Tibial artery (tissue), 4 donors: Measurements from ENCODE around the gene SON.

Experiments
- DNase-seq, 2 donors: peaks; one replicate each; pipeline ENCODE4 v3.0.0-alpha.2; 2019
- H3K27ac ChIP-seq, 2 donors: fragments of 200-600 bp; sonication (generic) in 1 of 2; 1 replicate in 1 of 2; 2 replicates in 1 of 2; pipeline ENCODE4 v1.5.1; 2018 to 2019; ENCODE audit warnings: mild to moderate bottlenecking in 1 of 2
- H3K27me3 ChIP-seq, 2 donors: fragments of 200-600 bp; sonication (generic) in 1 of 2; one replicate each; pipeline versions ENCODE4 v1.5.1 to v1.6.0; 2016 to 2019
- H3K36me3 ChIP-seq, 3 donors: fragments of 200-600 bp; sonication (generic) in 2 of 3; one replicate each; pipeline ENCODE4 v1.5.1; 2016 to 2019; ENCODE audit warnings: mild to moderate bottlenecking in 2 of 3
- H3K4me1 ChIP-seq, 4 donors: fragments of 200-600 bp; sonication (generic) in 2 of 4; 1 replicate in 3 of 4; 2 replicates in 1 of 4; pipeline ENCODE4 v1.5.1; 2016 to 2019
- H3K4me3 ChIP-seq, 2 donors: fragments of 200-600 bp; sonication (generic) in 1 of 2; 1 replicate in 1 of 2; 2 replicates in 1 of 2; pipeline ENCODE4 v1.5.1; 2018 to 2019; ENCODE audit warnings: mild to moderate bottlenecking in 2 of 2
- H3K9me3 ChIP-seq, 3 donors: fragments of 200-600 bp; sonication (generic) in 1 of 3; one replicate each; pipeline ENCODE4 v1.5.1; 2016 to 2019
- intact Hi-C: fragments of 100-400 bp; cut with DNase I; formaldehyde crosslinking; loops from one replicate; pipeline ENCODE4 v1.15.0; 2023; ENCODE audit warnings: low total_unique reads
- TF ChIP-seq, protein P1 (sequence below), 2 experiments: fragments of 200-600 bp in 1 of 2; fragments of 450-650 bp in 1 of 2; IDR thresholded peaks; one replicate each; pipeline ENCODE4 v1.5.1; 2017 to 2019; ENCODE audit warnings: antibody characterized with exemption in 2 of 2, mild to moderate bottlenecking in 1 of 2, moderate library complexity in 1 of 2

Gene SON

GRCh38 chr21:33522297-33522952, 20.4 kb upstream of the SON start:
- Histone ChIP-seq H3K36me3 (peaks cover 36 to 73% (median 44%) of the 10 kb centered on the region in 3 donors), H3K27me3 (no peaks in the 10 kb centered on the region), H3K4me1 (no peaks in the 10 kb centered on the region), H3K4me3 (no peak overlapping the region), H3K9me3 (no peaks in the 10 kb centered on the region), H3K27ac (no peak overlapping the region)
- TF ChIP-seq, protein P1, sequence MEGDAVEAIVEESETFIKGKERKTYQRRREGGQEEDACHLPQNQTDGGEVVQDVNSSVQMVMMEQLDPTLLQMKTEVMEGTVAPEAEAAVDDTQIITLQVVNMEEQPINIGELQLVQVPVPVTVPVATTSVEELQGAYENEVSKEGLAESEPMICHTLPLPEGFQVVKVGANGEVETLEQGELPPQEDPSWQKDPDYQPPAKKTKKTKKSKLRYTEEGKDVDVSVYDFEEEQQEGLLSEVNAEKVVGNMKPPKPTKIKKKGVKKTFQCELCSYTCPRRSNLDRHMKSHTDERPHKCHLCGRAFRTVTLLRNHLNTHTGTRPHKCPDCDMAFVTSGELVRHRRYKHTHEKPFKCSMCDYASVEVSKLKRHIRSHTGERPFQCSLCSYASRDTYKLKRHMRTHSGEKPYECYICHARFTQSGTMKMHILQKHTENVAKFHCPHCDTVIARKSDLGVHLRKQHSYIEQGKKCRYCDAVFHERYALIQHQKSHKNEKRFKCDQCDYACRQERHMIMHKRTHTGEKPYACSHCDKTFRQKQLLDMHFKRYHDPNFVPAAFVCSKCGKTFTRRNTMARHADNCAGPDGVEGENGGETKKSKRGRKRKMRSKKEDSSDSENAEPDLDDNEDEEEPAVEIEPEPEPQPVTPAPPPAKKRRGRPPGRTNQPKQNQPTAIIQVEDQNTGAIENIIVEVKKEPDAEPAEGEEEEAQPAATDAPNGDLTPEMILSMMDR (IDR thresholded peaks at IDR 0.05) = no peak
- intact Hi-C loops = no loop called here
- no peak for DNase-seq

DNA sequence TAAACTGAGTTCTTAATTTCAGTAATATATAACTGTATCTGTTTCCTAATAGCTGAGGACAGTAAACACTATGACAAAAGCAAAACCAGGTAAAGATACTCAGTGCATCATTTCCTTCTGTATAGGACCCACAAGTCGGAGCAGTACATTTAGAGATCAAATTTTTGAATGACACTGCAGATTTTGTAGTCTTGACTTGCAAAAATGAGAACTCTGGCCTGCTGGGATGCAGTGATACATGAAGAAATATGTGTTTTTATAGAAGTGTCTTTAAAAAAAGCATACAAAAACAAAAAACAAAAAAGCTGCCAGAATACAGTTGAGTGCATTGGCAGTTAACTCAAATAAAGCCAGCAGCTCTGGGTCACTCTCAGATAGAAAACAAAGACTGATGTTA, 19.9 kb upstream of the SON start:
- H3K4me1 ChIP-seq = no peaks in the 10 kb centered on the region
- peaks cover 38 to 73% (median 44%) of the 10 kb centered on the region in 3 donors for H3K36me3 ChIP-seq
- no peak overlapping the region for H3K27ac ChIP-seq
- H3K4me3 ChIP-seq = no peak overlapping the region
- DNase-seq = no peak
- no peaks in the 10 kb centered on the region for H3K27me3 ChIP-seq
- intact Hi-C loops = no loop called here
- TF ChIP-seq, protein P1 (IDR thresholded peaks at IDR 0.05) = no peak
- H3K9me3 ChIP-seq = no peaks in the 10 kb centered on the region

- H3K27ac ChIP-seq = no peak overlapping the region
- H3K9me3 ChIP-seq = no peaks in the 10 kb centered on the region
- no peaks in the 10 kb centered on the region for H3K27me3 ChIP-seq
- intact Hi-C loops = loop anchor here (10.0 kb wide), 1 partner anchor 46 kb away; no protein-coding TSS in a partner anchor
- no peaks in the 10 kb centered on the region for H3K4me1 ChIP-seq
- TF ChIP-seq, protein P1 (IDR thresholded peaks at IDR 0.05) = no peak
- H3K36me3 ChIP-seq = peaks cover 74 to 96% (median 87%) of the 10 kb centered on the region in 3 donors
- H3K4me3 ChIP-seq = no peak overlapping the region
- DNase-seq = no peak
Measured at GRCh38 chr21:33531007-33531406, 11.8 kb upstream of the SON start.

GRCh38 chr21:33537212-33537611, 5.6 kb upstream of the SON start:
- intact Hi-C loops = loop anchor here (10.0 kb wide), 1 partner anchor 52 kb away; no protein-coding TSS in a partner anchor
- H3K36me3 ChIP-seq = peaks cover 42 to 66% (median 47%) of the 10 kb centered on the region in 3 donors
- H3K9me3 ChIP-seq = no peaks in the 10 kb centered on the region
- DNase-seq = no peak
- H3K27me3 ChIP-seq = no peaks in the 10 kb centered on the region
- no peak overlapping the region for H3K4me3 ChIP-seq
- TF ChIP-seq, protein P1 (IDR thresholded peaks at IDR 0.05) = no peak
- no peak overlapping the region for H3K27ac ChIP-seq
- H3K4me1 ChIP-seq = peaks cover 0 to 12% (median 9%) of the 10 kb centered on the region in 4 donors

- intact Hi-C loops = loop anchor here (10.0 kb wide), 1 partner anchor 55 kb away; no protein-coding TSS in a partner anchor
- DNase-seq = no peak
- Histone ChIP-seq H3K27ac (no peak overlapping the region), H3K36me3 (peaks cover 20 to 42% (median 25%) of the 10 kb centered on the region in 3 donors), H3K9me3 (no peaks in the 10 kb centered on the region), H3K4me1 (peaks cover 0 to 13% (median 10%) of the 10 kb centered on the region in 4 donors), H3K4me3 (no peak overlapping the region), H3K27me3 (no peaks in the 10 kb centered on the region)
- TF ChIP-seq, protein P1 (IDR thresholded peaks at IDR 0.05) = no peak
Measured at GRCh38 chr21:33539616-33540015, 3.2 kb upstream of the SON start.
